HL-60 (cell line): ENCODE measurements around the gene CERS2.

Experiments
- DNase-seq, 2 experiments: peaks; one replicate each; pipeline ENCODE4 v3.0.0-alpha.2; 2010 to 2020; ENCODE audit warnings: low read depth in 1 of 2, low spot score in 1 of 2
- H3K27ac ChIP-seq: fragments of 250-450 bp; sonication (Bioruptor Pico); replicated peaks from 2 replicates; pipeline ENCODE4 v1.5.1; 2020; ENCODE audit warnings: mild to moderate bottlenecking, moderate library complexity
- H3K27me3 ChIP-seq: fragments of 250-450 bp; sonication (Bioruptor Pico); 2 replicates; pipeline ENCODE4 v1.5.1; 2021; ENCODE audit warnings: mild to moderate bottlenecking, moderate library complexity; ENCODE audit not compliant: insufficient read depth, poor library complexity, severe bottlenecking
- H3K4me3 ChIP-seq: replicated peaks from 2 replicates; pipeline ENCODE4 v1.5.1; 2011; ENCODE audit warnings: mild to moderate bottlenecking, control low read depth, low read length; ENCODE audit not compliant: insufficient read depth
- CTCF ChIP-seq: IDR thresholded peaks from one replicate; pipeline ENCODE4 v1.5.1; 2011; ENCODE audit warnings: low read length, control low read depth, inconsistent platforms; ENCODE audit not compliant: insufficient read depth
- GABPA ChIP-seq: IDR thresholded peaks from 2 replicates; pipeline ENCODE4 v1.6.1; 2012; ENCODE audit warnings: low read depth
- POLR2AphosphoS5 ChIP-seq: IDR thresholded peaks from 2 replicates; pipeline ENCODE4 v1.6.1; 2012; ENCODE audit warnings: low read depth
- SPI1 ChIP-seq: IDR thresholded peaks from 2 replicates; pipeline ENCODE4 v1.6.1; 2012; ENCODE audit warnings: low read depth, mild to moderate bottlenecking, borderline replicate concordance
- TF ChIP-seq, protein P1 (sequence below): IDR thresholded peaks from 2 replicates; pipeline ENCODE4 v1.6.1; 2012; ENCODE audit warnings: low read depth; ENCODE audit not compliant: insufficient replicate concordance

CERS2 gene

DNA sequence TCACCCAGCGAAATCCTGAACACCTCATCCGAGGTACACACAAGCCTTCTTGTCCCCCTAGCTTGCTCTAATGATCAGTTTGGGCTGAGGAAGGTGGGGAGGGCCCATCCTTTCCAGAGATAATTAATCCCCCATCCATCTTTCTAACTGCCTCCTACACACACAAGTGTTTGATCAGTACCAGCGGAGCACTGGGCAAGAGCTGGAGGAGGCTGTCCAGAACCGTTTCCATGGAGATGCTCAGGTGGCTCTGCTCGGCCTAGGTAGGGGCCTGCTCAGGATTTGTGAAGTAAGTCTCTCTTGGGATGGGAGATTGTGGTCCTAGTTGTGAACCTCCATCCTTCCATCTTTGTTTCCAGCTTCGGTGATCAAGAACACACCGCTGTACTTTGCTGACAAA lies 13.3 kb upstream of the CERS2 start:
- DNase-seq, result no peak
- Histone ChIP-seq H3K4me3 (no peak overlapping the region), H3K27ac (no peak overlapping the region), H3K27me3 (no peaks in the 10 kb centered on the region)
- TF ChIP-seq GABPA, result no peak
- no peak for TF ChIP-seq SPI1
- TF ChIP-seq, protein P1, sequence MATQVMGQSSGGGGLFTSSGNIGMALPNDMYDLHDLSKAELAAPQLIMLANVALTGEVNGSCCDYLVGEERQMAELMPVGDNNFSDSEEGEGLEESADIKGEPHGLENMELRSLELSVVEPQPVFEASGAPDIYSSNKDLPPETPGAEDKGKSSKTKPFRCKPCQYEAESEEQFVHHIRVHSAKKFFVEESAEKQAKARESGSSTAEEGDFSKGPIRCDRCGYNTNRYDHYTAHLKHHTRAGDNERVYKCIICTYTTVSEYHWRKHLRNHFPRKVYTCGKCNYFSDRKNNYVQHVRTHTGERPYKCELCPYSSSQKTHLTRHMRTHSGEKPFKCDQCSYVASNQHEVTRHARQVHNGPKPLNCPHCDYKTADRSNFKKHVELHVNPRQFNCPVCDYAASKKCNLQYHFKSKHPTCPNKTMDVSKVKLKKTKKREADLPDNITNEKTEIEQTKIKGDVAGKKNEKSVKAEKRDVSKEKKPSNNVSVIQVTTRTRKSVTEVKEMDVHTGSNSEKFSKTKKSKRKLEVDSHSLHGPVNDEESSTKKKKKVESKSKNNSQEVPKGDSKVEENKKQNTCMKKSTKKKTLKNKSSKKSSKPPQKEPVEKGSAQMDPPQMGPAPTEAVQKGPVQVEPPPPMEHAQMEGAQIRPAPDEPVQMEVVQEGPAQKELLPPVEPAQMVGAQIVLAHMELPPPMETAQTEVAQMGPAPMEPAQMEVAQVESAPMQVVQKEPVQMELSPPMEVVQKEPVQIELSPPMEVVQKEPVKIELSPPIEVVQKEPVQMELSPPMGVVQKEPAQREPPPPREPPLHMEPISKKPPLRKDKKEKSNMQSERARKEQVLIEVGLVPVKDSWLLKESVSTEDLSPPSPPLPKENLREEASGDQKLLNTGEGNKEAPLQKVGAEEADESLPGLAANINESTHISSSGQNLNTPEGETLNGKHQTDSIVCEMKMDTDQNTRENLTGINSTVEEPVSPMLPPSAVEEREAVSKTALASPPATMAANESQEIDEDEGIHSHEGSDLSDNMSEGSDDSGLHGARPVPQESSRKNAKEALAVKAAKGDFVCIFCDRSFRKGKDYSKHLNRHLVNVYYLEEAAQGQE, result no peak
- TF ChIP-seq POLR2AphosphoS5, result no peak
- no peak for TF ChIP-seq CTCF

- Histone ChIP-seq H3K27ac (no peak overlapping the region), H3K27me3 (no peaks in the 10 kb centered on the region), H3K4me3 (no peak overlapping the region)
- no peak for DNase-seq
- TF ChIP-seq, protein P1, result no peak
- TF ChIP-seq POLR2AphosphoS5 (no peak), SPI1 (no peak), GABPA (no peak), CTCF (no peak)
Measured at GRCh38 chr1:150985179-150985825, 10.7 kb upstream of the CERS2 start.

DNA sequence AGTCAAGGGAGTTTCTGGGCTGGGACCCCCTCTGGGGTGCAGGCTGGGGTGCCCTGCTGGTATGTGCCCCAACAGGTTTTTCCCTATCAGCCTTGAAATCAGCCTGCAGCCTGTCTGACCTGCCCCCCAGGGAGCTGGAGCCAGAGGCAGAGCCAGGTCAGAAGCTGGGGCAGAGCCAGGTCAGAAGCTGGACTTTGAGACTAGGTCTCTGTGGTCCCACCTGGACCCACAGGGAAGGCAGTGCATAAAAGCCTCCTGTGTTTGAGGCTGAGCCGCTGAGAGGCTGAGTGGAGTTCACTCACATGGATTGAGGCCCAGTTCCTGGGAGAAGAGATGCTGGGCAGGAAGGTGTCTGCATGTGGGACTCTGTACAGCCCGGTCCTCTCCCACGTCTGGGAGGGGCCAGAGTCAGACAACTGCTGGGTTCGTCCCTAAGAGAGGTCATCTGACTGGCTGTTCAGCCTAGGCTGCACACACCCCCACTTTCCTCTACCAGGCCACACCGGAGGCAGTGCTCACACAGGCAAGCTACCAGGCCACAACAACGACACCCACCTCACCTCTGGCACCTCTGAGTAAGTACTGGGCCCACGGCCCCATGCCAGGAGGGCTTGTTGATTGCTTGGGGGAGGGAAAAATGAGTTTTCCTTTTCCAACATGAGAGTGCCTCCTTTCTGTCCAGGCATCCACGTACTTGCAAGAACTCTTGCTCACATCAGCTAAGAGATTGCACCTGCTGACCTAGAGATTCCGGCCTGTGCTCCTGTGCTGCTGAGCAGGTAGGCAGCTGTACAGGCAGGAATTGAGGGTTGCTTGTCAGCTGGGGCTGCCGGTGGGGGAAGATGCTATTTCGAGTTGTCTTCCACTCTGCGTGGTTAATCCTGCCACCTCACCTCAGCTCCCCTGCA lies 7.4 kb upstream of the CERS2 start, which contains the start of gene ANXA9:
Gene ANXA9, plus strand, starts transcription at position 488 of the 908 bp plus-strand sequence. CDS start 814 bp downstream, outside the sequence.
- Histone ChIP-seq H3K27ac (no peak within 1 kb of the TSS), H3K4me3 (no peak within 1 kb of the TSS)

More for the DNA sequence above, 7.4 kb upstream of the CERS2 start, which contains the start of gene ANXA9:
- no peak for DNase-seq
- no peaks in the 10 kb centered on the region for H3K27me3 ChIP-seq
- TF ChIP-seq CTCF (no peak), GABPA (no peak), SPI1 (no peak), POLR2AphosphoS5 (no peak)
- TF ChIP-seq, protein P1, result no peak
